ENCODE measurements around the gene MIER2. TPM values are rescaled to one million over a fixed set of nuclear protein-coding genes. Genes with fewer than 3 reads are reported as not detected.

MIER2 gene
- total RNA-seq, 2 experiments from 2014 or later: 19.4 to 20.4 TPM

DNA sequence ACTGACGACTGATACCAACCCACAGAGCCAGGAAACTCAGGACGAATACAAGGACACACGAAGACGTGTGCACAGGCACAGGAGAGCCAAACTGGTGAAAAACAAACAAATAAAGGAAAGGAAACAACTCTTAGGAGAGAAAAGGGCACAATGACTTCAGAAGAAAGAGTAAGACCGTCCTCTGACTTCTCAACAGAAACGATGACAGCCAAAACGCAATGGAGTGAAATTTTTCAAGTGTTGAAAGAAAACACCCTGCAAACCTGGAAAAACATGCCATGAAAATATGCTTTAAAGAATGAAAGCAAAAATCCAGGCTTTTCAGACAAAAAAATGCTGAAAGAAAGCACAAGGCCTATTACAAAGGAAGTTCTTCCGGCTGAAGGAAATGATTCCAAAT is 28.8 kb downstream of the MIER2 start:
- Mint-ChIP-seq H3K9me3 (peaks cover 4% of the 10 kb centered on the region), H3K4me3 (no peak overlapping the region), H3K27ac (no peak overlapping the region), H3K36me3 (ENCODE audit: low read depth) (peaks cover 27% of the 10 kb centered on the region), H3K4me1 (ENCODE audit: low read depth) (no peaks in the 10 kb centered on the region), H3K27me3 (ENCODE audit: low read depth) (no peaks in the 10 kb centered on the region)
- CTCF ChIA-PET: no interaction called here
- no peak for DNase-seq
- intact Hi-C loops (cut with micrococcal nuclease): no loop called here

DNA sequence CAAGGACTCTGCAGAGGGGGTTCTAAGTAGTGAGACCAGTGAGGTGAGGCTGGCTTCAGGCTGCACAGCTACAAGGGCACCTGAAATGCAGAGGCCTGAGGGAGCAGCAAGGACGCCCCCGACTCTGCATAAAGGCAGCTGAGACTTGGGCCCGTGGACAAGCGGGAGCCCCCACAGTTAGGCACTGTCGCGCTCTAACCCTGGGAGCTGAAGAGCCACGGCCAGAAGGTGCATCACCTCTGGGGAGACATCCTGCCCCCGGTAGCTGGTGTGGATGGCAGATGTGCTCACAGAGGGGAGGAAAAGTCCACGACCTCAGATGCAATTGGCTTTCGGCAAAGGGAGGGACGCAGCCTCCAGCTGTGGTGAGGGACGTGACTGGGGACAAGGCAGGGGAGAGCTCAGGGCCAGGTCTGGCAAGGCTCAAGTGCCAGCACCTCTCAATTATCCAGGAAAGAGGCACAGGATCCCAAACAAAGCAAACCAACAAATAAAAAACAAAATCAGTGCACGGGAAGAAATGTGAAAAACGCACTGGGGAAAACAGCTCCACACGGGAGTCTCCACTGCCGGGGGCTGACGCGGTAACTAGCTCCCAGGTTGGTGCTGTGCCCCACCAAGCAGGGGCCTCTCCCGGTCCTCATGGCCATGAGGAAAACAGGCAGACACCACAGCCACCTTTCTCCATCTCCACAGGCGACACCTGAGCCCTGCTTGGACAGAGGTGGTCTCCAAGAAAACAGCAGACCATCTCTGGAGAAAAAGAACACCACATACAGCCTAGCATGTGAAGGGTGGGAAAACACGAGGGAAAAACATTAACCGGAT is 30.4 kb downstream of the MIER2 start:
- DNase-seq: no peak
- Mint-ChIP-seq H3K36me3 (ENCODE audit: low read depth) (peaks cover 19% of the 10 kb centered on the region), H3K4me1 (ENCODE audit: low read depth) (no peaks in the 10 kb centered on the region), H3K9me3 (peaks cover 4% of the 10 kb centered on the region), H3K27ac (no peak overlapping the region), H3K27me3 (ENCODE audit: low read depth) (no peaks in the 10 kb centered on the region), H3K4me3 (no peak overlapping the region)
- intact Hi-C loops (cut with micrococcal nuclease): no loop called here
- CTCF ChIA-PET: no interaction called here

DNA sequence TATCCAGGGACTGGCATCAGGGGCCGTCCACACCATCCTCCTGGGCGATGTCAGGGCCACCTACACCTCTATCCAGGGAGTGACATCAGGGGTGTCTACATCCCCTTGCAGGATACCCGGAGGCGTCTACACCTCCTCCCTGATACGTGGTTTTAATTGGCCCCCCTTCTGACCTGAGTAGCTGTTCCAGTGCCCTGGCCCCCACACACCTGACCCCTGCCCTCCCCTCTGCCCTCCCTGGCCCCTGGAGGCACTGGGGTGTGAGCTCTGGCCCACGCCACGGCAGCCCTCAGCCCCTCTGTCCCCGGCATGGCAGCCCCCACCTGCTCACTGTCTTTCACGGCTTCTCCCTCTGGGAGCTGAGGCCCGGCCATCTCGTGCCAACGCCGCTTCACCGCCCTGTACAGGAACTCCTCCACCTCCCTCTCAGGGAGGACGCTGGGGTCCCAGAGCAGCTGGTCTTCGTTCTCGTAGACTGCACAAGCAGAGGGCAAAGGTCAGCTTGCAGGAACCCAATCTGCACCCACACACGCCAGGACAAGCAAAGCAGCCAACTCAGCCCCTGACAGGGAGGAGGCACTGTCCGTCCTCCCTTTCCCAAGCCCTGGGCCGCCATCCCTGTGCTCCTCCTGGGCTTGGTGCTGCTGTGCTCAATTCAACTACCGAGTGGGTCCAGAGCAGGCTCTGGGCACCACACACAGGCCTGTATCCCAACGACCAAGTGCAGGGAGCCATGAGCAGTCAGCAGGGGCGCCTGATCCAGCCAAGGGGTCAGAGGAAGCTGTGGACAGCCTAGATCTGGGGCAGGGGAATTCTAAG is 31.2 kb downstream of the MIER2 start:
- Mint-ChIP-seq H3K36me3 (ENCODE audit: low read depth) (peaks cover 16% of the 10 kb centered on the region), H3K4me1 (ENCODE audit: low read depth) (no peaks in the 10 kb centered on the region), H3K4me3 (no peak overlapping the region), H3K9me3 (peaks cover 3% of the 10 kb centered on the region), H3K27me3 (ENCODE audit: low read depth) (no peaks in the 10 kb centered on the region), H3K27ac (no peak overlapping the region)
- intact Hi-C loops (cut with micrococcal nuclease): no loop called here
- DNase-seq: no peak
- CTCF ChIA-PET: no interaction called here

DNA sequence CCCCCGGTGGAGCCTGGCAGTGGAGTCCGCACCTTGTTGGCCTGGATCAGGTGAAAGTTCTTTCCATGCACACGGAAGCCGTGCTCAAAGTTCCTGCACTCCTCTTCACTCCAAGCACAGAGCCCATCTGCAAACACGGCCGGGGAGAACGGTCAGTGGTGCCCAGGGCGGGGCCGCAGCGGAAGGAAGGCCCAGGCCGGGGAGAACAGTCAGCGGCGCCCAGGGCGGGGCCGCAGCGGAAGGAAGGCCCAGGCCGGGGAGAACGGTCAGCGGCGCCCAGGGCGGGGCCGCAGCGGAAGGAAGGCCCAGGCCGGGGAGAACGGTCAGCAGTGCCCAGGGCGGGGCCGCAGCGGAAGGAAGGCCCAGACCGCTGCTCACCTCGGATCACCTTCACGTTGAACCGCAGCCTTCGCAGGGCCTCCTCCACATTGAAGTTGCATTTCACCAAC is 32.8 kb downstream of the MIER2 start:
- H3K27ac Mint-ChIP-seq: no peak overlapping the region
- DNase-seq: no peak
- peaks cover 9% of the 10 kb centered on the region for H3K36me3 Mint-ChIP-seq (ENCODE audit: low read depth)
- no peaks in the 10 kb centered on the region for H3K4me1 Mint-ChIP-seq (ENCODE audit: low read depth)
- CTCF ChIA-PET: no interaction called here
- H3K9me3 Mint-ChIP-seq: no peaks in the 10 kb centered on the region
- intact Hi-C loops (cut with micrococcal nuclease): no loop called here
- H3K27me3 Mint-ChIP-seq (ENCODE audit: low read depth): no peaks in the 10 kb centered on the region
- H3K4me3 Mint-ChIP-seq: no peak overlapping the region

DNA sequence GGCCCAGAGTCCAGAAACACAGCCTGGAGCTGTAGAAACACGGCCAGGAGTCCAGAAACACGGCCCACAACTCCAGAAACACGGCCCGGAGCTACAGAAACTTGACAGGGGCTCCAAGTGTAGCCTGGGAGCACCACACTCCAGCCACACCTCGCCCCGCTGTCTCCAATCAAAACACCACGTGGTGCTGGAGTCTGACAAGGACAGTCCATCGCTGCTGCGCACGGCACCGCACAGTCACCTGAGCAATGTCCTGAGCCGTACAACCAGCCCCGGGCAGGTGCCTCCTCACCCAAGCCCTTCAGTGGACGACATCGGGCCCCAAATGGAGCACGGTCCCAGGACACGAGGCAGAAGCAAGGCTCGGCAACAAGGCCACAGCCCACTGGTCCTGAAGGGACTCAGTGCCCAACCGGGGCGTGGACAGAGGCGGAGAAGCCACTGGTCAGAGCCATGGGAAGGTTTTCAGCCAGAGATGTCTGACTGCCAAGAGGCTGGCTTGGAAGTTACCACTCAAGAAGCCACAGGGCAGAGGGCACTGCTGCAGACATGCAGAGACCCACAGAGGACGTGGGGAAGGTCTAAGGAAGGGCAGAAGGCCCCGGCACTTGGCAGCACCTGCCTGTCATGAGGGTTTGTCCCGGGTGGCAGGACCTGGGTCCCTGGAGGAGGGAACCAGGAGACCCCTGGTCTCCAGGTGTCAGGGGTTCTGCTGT is 33.7 kb downstream of the MIER2 start:
- H3K4me1 Mint-ChIP-seq (ENCODE audit: low read depth): no peaks in the 10 kb centered on the region
- H3K27ac Mint-ChIP-seq: no peak overlapping the region
- intact Hi-C loops (cut with micrococcal nuclease): no loop called here
- no peaks in the 10 kb centered on the region for H3K27me3 Mint-ChIP-seq (ENCODE audit: low read depth)
- H3K9me3 Mint-ChIP-seq: no peaks in the 10 kb centered on the region
- DNase-seq: no peak
- H3K36me3 Mint-ChIP-seq (ENCODE audit: low read depth): peaks cover 5% of the 10 kb centered on the region
- H3K4me3 Mint-ChIP-seq: no peak overlapping the region
- CTCF ChIA-PET: interaction anchor here (0.6 kb wide), 1 partner anchor 15 kb away, joined by 3 read pairs; no protein-coding TSS in a partner anchor

DNA sequence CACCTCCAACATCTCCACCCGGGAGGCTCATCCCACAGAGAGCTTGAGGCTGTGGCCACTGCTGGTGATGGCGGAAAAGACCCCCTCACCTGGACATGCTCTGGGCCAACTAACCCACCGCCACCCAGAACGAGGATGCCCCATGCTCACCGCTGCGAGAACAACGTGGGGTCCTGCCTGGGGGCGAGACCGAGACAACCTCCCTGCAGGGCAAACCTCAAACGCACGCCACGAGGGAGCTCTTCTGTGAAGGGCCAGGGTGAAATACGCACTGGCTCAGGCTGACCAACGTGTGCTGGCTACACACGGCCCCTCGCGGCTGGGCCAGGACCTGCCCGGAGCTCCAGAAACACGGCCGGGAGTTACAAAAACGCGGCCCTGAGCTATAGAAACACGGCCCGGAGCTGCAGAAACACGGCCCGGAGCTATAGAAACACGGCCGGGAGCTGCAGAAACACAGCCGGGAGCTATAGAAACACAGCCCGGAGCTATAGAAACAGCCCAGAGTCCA is 34.4 kb downstream of the MIER2 start:
- Mint-ChIP-seq H3K4me3 (no peak overlapping the region), H3K27ac (no peak overlapping the region), H3K36me3 (ENCODE audit: low read depth) (peaks cover 8% of the 10 kb centered on the region), H3K9me3 (no peaks in the 10 kb centered on the region), H3K4me1 (ENCODE audit: low read depth) (no peaks in the 10 kb centered on the region), H3K27me3 (ENCODE audit: low read depth) (no peaks in the 10 kb centered on the region)
- DNase-seq: no peak
- CTCF ChIA-PET: interaction anchor here (0.6 kb wide), 1 partner anchor 14 kb away, joined by 3 read pairs; no protein-coding TSS in a partner anchor
- intact Hi-C loops (cut with micrococcal nuclease): no loop called here

DNA sequence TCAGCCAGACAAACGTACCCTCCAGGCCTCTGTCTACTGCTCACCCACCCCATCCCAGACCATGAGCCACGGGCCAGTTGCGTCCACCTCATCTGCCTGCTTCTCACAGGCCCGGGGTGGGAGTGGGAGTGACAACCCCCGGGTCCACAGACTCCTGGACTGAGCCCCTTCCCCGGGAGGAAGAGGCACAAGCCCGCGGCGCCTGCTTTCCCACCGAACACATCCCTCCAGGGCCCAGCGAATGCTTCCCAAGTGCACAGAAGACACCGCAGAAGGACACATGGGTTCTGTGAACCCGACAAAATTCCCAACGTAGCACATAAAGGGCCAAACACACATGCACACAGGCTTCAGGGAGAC is 35.4 kb downstream of the MIER2 start:
- DNase-seq: no peak
- Mint-ChIP-seq H3K27ac (no peak overlapping the region), H3K4me3 (no peak overlapping the region), H3K36me3 (ENCODE audit: low read depth) (peaks cover 9% of the 10 kb centered on the region), H3K27me3 (ENCODE audit: low read depth) (no peaks in the 10 kb centered on the region), H3K4me1 (ENCODE audit: low read depth) (no peaks in the 10 kb centered on the region), H3K9me3 (no peaks in the 10 kb centered on the region)
- CTCF ChIA-PET: no interaction called here
- intact Hi-C loops (cut with micrococcal nuclease): no loop called here

DNA sequence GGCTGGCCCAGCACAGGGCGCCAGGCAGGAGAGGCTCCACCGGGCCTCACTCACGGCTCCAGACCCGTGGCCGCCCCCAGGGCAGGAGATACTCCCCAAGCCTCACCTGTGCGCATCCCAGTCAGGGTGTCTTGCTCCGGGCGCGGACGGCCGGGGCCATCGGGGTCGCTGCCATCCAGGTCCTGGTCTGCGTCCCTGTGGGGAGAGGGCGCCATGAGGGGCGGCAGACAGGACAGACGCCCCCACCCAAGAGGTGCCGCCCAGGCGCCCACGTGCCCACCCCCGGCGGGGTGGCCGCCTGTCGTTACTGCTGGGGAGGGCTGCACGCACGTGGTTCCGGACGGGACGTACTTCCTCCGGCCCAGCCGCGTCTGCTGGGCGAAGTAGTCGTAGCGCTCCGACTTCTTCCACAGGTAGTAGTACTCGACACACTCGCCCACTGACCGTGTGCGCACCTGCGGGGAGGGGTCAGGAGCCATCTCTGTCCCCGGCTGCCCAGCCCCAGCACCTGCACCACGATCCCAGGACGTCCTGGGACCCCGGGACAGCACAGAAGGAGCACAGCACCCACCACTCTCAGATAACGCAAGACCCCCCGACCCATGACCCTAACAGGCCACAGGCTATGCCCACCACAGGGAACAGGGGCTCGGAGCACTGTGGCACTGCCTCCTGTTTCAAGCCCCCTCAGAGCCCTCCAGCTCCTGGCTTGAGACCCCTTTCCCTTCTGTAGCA is 36.0 kb downstream of the MIER2 start:
- DNase-seq: no peak
- H3K27ac Mint-ChIP-seq: no peak overlapping the region
- CTCF ChIA-PET: no interaction called here
- H3K4me3 Mint-ChIP-seq: no peak overlapping the region
- H3K27me3 Mint-ChIP-seq (ENCODE audit: low read depth): no peaks in the 10 kb centered on the region
- peaks cover 9% of the 10 kb centered on the region for H3K36me3 Mint-ChIP-seq (ENCODE audit: low read depth)
- H3K4me1 Mint-ChIP-seq (ENCODE audit: low read depth): no peaks in the 10 kb centered on the region
- intact Hi-C loops (cut with micrococcal nuclease): no loop called here
- no peaks in the 10 kb centered on the region for H3K9me3 Mint-ChIP-seq

DNA sequence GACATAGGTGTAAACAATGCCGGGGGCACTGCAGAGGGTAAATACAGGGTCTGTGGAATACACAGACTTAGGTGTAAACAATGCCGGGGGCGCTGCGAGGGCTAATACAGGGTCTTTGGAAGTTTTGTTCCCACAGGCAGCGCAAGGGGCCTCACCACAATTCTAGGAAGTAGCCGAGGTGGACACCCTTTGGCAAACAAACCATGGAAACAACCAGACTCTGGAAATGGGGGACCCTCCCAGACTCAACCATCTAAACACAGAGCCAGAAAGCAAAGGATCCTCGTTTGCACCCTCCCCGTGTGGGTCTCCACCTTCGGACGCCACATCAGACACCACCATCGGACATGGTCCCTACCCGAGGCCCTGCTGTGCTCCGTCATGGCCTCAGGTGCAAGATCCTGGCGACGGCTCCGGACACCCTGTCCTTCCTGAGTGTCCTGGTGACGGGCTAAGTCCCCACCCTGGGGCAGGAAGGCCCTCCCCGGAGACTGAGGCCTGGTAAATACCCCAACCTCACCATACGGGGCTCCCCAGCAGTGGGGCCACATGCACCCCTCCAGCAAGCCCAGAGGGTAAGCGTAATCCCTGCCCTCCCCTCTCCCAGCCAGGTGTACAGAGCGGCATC is 36.7 kb downstream of the MIER2 start:
- peaks cover 9% of the 10 kb centered on the region for H3K36me3 Mint-ChIP-seq (ENCODE audit: low read depth)
- no peaks in the 10 kb centered on the region for H3K27me3 Mint-ChIP-seq (ENCODE audit: low read depth)
- intact Hi-C loops (cut with micrococcal nuclease): no loop called here
- CTCF ChIA-PET: no interaction called here
- H3K4me1 Mint-ChIP-seq (ENCODE audit: low read depth): no peaks in the 10 kb centered on the region
- DNase-seq: no peak
- H3K4me3 Mint-ChIP-seq: no peak overlapping the region
- H3K9me3 Mint-ChIP-seq: no peaks in the 10 kb centered on the region
- no peak overlapping the region for H3K27ac Mint-ChIP-seq

DNA sequence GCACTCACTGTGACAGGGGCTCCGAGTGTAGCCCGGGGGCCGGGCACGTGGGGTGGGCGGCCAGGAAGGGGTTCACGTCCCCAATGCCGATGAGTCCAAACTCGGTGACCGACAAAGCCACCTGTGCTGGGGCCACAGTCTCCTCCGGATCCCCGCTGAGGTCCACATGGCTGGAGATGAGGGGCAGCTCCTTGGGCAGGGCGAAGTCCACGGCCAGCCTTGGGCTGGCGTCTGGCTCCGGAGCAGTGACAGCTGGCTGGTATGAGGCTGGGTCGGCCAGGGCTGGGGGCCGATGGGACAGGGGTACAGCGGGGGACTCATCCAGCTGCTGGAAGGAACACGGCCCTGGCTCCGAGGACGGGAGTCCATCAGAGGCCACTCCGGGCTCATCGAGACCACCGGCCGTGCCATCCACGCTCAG is 37.5 kb downstream of the MIER2 start:
- Mint-ChIP-seq H3K4me1 (ENCODE audit: low read depth) (no peaks in the 10 kb centered on the region), H3K4me3 (no peak overlapping the region), H3K27me3 (ENCODE audit: low read depth) (no peaks in the 10 kb centered on the region), H3K9me3 (no peaks in the 10 kb centered on the region), H3K36me3 (ENCODE audit: low read depth) (peaks cover 9% of the 10 kb centered on the region), H3K27ac (no peak overlapping the region)
- intact Hi-C loops (cut with micrococcal nuclease): no loop called here
- DNase-seq: no peak
- CTCF ChIA-PET: interaction anchor here (0.5 kb wide), 1 partner anchor 325 kb away, joined by 3 read pairs; no protein-coding TSS in a partner anchor

DNA sequence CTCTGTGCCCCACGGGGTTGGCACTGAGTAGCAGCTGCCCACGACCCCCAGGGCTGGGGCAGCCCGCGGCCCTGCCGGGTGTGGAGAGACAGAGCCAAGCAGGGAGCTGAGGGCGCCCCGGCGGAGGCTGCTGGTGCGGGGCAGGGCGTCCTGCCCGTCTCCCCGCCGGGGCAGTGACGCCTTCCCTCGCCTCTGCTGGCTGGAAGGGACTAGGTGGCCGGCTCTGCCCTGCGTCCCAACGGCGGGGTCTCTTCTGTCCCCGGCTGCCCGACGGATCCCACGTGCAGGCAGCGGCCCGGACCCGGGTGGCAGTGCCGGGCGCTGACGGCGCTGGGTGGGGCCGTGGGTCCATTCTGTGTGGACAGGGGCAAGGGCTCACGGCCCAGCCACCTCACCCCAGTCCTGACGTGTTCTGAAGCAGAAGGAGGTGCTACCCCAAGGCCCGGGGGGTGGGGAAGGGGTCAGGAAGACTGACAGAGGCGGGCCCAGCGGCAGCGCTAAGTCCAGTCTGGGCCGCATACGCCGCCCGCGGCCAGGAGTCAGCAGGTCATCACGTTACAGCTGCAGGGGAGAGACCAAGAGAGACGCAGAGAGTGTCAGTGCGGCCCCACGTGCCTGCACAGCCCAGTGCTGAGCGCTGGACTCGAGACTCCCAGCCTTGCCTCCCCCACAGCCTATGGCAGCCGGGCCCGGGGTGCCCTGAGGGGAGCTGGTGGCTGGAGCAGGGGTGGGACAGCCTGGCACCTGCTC is 38.3 kb downstream of the MIER2 start:
- intact Hi-C loops (cut with micrococcal nuclease): no loop called here
- Mint-ChIP-seq H3K27ac (no peak overlapping the region), H3K4me3 (no peak overlapping the region), H3K4me1 (ENCODE audit: low read depth) (no peaks in the 10 kb centered on the region), H3K9me3 (no peaks in the 10 kb centered on the region), H3K36me3 (ENCODE audit: low read depth) (peaks cover 9% of the 10 kb centered on the region), H3K27me3 (ENCODE audit: low read depth) (no peaks in the 10 kb centered on the region)
- DNase-seq: no peak
- CTCF ChIA-PET: interaction anchor here (0.5 kb wide), 1 partner anchor 326 kb away, joined by 3 read pairs; no protein-coding TSS in a partner anchor

Measured in activated naive CD4-positive, alpha-beta T cell treated with anti-CD3 and anti-CD28 coated beads for 36 hours (primary cell).